DMS79 treated with DMSO at 0.1 percent for 48 hours (cell line): ENCODE results near the gene TSPEAR.
"Not testable (repeated sequence)": the region's sequence is repeated elsewhere in the genome, so short reads cannot be mapped to it uniquely, and the experiment has no call there.

Source experiments
- DNase-seq: peaks from one replicate; lab custom pipeline; 2025; lab: John Stamatoyannopoulos, UW

TSPEAR gene

DNA sequence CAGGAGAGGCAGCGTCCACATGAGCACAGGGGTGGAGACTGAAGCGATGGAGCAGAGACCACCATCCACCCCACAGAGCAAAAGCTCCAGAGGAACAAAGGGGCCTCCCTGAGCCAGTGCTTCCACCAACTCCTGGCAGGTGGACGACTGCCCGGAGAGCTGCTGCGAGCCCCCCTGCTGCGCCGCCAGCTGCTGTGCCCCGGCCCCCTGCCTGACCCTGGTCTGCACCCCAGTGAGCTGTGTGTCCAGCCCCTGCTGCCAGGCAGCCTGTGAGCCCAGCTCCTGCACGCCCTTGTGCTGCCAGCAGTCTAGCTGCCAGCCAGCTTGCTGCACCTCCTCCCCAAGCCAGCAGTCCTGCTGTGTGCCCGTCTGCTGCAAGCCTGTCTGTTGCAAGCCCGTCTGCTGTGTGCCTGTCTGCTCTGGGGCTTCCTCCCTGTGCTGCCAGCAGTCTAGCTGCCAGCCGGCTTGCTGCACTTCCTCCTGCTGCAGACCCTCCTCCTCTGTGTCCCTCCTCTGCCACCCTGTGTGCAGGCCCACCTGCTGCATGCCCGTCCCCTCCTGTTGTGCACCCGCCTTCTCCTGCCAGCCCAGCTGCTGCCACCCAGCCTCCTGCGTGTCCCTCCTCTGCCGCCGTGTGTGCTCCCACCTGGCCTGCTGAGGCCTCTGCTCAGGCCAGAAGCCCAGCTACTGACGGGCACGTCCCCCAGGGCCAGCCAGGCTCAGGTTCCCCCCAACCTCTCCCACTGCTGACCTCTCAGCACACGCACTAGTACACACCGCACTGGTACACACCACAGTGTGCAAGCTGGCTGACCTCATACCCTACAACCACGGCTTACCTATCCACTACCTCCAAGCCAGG lies 9.0 kb downstream of the TSPEAR start:
- no peak for DNase-seq

DNA sequence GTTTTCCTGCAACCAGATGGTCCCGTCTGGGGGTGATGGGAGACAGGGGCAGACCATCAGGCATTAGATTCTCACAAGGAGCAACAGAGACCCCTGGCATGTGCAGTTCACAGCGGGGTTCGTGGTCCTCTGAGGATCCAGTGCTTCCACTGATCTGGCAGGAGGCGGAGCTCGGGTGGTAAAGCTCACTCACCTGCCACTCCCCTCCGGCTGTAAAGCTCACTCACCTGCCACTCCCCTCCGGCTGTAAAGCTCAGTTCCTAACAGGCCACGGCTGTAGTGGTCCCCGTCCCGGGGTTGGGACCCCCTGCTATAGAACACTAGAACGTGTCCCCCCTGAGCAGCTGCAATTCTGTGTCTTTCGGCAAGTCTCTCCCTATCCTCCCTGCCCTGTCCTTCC lies 9.8 kb downstream of the TSPEAR start:
- DNase-seq = no peak

DNA sequence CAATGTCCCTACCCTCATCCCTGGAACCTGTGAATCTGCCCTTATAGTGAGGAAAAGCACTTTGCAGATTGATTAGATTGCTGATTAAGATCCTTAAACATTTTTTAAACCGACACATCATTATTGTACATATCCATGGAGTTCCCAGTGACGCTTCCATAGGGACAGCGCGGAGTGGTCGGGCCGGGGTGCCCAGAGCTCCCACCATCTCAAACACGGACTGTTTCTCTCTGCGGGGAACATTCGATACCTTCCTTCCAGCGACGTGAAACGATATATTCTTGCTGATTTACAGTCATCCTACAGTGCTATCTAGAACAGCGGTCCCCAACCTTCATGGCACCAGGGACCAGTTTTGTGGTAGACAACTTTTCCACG lies 10.4 kb downstream of the TSPEAR start:
- DNase-seq = no peak

DNA sequence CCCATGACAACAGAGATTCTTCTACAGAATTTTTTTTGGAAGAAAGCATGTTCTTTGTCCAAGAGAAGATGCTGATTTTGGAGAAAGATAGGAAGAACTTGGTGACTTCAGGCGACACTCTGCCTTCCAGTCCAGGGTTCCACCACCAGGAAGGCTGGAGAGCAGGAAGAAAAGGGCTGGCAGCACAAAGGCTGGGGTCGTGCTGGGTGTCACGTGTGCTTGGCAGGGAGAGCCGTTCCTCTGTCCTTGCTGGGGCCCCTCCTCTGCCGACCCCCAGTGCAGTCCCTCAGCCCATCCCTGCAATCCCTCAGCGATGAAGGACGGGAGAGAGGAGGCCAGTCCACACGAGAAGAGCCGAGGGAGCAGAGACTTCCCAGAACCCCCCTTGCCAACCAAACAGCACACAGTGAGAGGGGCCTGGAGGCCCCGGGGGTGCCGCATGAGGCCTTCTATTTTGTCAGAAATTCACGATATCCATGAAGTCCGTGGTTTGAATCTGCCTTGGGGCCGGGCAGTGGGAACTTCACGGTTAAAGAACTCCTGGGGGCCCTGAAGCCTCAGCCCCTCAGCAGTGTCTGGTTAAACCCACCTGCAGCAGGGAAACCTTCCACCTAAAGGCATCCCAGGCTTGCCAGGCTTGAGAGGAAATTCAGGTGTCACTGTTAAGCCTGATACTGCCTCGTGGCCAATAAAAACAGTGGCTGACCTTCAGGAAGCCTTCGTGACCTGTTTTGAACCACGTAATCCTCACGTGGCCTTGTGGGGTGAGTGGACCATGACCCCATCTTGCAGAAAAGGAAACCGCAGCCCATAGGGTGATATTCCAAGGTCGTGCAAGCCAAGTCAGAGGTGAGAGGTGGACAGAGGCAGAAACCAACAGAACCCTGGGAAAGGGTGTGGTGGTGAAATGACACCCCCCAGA lies 11.0 kb downstream of the TSPEAR start:
- DNase-seq = no peak

DNA sequence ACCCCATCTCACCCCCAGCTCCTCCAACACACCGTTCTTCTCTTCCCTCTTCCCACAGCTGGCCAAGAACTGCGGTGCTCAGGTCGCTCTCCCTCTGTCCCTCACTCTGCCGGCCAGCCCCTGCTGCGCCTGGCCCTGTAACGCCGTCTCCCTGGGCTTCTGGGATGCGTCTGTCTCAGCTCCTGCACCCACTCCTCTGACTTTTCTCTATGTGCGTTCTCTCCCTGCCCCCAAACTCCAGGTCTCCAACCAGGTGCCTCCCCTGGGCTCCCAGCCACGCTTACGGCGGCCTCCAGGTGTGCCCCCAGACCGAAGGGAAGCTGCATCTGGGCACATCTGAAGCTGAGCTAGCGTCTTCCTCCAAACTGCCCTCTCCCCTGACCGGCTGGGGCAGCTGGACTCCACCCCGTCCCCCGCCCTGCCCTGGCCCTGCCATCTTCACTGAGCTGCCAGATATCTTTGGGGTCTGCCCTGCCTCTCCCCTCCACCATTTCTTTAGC lies 11.8 kb downstream of the TSPEAR start:
- no peak for DNase-seq

DNA sequence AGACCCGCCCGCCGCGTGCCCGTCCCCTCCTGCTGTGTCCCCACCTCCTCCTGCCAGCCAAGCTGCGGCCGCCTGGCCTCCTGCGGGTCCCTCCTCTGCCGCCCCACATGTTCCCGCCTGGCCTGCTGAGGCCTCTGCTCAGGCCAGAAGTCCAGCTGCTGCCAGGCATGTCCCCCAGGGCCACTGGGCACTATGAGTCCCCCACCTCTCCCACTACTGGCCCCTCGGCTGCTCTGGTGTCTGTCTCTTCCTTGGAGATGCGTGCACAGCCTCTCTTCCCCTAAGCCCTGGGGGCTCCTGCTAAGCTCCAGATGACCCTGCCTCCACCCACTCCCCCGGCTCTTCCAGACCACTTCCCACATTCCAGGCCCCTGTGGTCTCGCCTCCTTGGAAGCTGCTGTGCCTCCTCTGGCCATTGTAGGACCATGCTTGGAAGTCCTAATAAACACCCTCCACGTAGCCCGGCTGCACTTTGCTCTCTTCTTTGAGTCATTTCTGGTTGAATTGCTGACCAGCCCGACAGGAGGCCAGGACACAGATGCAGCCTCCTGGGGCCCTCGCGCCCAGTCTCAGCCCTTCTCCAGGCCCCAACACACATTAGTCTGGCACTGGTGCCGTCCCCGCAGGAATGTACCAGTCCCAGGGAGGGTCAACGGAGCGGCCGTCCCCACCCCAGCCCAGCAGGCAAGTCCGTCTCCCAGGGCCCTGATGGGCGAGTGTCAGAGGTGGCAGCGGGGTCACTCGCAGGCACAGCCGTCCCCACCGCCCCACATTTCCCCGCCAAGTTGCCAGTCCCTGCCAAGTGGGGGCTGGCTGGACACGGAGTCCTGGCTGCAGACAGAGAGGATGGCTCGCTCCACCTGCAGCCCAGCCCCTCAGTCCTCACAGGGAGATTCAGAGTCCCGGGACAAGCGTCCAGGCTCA lies 13.3 kb downstream of the TSPEAR start:
- no peak for DNase-seq

DNA sequence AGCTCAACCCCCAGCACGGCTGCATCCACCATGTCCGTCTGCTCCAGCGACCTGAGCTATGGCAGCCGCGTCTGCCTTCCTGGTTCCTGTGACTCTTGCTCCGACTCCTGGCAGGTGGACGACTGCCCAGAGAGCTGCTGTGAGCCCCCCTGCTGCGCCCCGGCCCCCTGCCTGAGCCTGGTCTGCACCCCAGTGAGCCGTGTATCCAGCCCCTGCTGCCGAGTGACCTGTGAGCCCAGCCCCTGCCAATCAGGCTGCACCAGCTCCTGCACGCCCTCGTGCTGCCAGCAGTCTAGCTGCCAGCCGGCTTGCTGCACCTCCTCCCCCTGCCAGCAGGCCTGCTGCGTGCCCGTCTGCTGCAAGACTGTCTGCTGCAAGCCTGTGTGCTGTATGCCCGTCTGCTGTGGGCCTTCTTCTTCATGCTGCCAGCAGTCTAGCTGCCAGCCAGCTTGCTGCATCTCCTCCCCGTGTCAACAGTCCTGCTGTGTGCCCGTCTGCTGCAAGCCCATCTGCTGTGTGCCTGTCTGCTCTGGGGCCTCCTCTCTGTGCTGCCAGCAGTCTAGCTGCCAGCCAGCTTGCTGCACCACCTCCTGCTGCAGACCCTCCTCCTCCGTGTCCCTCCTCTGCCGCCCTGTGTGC lies 14.1 kb downstream of the TSPEAR start, which contains the start of gene KRTAP10-12:
TSS of gene KRTAP10-12 (plus strand) at position 1 of the 639 bp plus-strand sequence. CDS start at position 31, 30 bp downstream.
- not testable (repeated sequence) for DNase-seq

DNA sequence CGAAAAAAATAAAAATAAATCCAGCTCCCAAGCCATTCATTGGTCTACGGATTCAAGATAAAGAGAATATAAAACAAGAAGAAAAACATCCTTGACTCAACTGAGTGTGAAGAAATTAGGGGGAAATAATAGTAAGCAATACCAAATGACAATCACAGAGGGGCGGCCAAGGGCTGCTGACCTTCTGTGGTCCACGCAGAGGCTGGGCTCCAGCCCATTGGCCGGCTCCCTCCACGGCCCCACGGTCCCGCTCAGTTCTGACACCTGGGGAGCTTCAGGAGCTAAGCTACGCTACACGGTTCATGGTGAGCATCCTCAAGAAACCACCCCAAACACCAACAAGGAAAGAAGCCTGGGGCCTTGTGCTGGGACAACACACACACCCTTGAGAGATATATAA lies 14.8 kb downstream of the TSPEAR start:
- DNase-seq = no peak

DNA sequence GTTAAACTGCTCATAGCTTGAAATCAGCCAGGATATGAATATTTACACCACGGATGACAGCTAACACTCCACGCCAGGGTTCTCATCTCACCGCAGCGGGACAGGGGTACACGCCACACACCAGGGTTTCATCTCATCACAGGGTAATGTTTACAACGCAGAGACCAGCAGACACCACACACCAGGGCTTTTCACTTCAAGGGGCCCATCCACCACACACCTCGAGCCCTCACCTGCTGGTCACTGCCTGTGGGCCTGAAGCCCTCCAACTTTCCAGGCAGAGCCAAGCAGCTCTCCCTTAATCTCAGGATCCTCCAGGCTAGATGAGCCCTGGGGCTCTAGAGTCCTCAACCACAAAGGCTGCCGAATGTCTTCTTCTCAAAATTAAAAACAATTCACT lies 15.7 kb downstream of the TSPEAR start:
- no peak for DNase-seq

DNA sequence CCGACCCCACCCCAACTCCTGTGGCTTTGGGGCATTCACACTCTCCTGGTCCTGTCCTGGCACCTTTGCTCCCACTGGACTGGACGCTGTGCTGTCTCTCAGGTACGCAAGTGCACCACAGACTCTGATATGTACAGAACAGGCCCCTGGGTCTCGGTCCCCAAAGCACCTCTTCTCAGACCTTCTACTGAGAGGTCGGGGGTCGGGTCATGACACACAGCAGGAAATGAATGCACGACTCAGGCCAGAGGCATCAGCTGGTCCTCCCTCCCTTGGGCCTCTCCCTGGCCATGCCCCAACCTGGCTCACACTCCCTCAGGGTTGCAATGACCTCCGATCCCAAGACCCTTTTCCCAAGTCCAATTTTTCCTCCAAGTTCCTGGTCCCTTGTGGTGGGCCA lies 16.2 kb downstream of the TSPEAR start:
- DNase-seq = no peak

DNA sequence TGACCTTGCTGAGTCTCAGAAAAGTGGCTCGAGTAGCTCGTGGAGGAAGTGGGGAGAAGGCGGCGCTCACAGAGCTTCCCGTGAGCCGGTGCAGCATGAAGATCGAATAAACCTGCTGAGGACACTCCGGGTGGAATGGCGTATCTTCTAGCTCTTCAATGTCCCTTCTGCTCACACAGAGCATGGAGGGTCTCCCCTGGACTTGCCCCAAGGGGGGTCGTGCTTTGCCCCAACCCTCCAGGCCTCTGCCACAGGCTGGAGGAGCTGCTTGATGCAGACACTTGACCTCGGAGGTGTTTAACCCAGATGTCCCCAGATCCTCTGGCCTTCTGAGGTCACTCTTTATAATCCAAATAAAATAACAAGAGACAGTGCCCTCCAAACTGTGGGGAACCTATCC lies 16.6 kb downstream of the TSPEAR start:
- DNase-seq = no peak

DNA sequence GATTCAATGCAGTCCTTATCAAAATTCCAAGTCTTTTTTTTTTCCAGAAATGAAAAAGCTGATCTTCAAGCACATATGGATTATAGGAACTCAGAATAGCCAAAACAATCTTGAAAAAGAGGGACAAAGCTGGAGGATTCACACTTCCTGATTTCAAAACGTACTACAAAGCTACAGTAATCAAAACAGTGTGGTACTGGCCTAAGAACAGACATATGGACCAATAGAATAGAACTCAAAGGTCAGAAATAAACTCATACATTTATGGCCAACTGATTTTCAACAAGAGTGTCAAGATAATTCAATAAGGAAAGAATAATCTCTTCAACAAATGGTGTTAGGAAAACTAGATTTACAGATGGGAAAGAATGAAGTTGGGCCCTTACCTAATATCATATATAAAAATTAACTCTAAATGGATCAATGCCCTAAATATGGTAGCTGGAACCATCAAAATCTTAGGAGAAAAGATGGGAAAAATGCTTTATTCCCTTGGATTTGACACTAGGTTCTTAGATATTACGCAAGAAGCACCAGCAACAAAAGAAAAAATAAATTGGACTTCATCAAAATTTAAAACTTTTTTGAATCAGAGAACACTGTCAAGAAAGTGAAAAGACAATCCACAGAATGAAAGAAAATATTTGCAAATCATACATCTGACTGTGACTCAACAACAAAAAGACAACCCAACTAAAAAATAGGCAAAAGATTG lies 18.4 kb downstream of the TSPEAR start:
- no peak for DNase-seq

DNA sequence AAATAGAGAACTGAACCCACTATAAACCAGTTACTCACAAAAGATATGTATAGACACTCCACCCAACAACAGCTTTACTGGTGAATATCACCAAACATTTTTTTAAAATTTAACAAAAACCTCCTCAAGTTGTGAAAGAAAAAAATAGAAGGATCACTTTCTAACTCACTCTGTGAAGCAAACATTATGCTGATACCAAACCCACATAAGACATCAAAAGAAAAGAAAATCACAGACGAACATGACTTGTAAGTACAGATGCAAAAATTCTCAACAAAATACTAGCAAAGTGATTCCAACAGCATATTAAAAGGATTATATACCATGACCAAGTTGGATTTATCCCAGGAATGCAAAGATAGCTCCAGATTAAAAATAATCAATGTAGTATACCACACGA lies 19.7 kb downstream of the TSPEAR start:
- DNase-seq = no peak

DNA sequence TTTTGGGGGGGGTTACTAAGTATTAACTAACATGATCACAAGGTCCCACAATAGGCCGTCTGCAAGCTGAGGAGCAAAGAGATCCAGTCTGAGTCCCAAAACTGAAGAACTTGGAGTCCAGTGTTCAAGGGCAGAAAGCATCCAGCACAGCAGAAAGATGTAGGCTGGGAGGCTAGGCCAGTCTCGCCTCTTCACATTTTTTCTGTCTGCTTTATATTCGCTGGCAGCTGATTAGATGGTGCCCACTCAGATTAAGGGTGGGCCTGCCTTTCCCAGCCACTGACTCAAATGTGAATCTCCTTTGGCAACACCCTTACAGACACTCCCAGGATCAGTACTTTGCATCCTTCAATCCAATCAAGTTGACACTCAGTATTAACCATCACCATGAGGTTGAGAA lies 21.6 kb downstream of the TSPEAR start:
- DNase-seq = not testable (repeated sequence)

DNA sequence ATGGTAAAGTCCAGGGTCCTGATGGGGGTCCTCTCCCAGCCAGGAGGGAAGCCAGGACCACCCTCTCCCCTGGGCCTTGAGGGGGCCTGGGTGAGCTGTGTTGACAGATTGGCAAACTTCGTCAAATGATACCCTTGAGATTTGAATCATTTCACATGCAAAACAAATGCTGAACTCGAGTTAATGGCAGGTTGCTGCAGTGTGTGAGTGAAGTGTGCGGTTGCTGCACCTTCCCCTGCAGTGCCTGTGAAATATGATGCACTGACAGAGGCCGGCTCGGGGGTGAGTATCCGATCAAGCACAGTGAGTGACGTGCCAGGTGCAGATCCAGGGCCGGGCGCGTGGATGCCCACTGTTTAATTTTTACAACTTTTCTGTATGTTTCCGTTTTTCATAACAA lies 23.7 kb downstream of the TSPEAR start:
- peak; percentile 80 for DNase-seq

DNA sequence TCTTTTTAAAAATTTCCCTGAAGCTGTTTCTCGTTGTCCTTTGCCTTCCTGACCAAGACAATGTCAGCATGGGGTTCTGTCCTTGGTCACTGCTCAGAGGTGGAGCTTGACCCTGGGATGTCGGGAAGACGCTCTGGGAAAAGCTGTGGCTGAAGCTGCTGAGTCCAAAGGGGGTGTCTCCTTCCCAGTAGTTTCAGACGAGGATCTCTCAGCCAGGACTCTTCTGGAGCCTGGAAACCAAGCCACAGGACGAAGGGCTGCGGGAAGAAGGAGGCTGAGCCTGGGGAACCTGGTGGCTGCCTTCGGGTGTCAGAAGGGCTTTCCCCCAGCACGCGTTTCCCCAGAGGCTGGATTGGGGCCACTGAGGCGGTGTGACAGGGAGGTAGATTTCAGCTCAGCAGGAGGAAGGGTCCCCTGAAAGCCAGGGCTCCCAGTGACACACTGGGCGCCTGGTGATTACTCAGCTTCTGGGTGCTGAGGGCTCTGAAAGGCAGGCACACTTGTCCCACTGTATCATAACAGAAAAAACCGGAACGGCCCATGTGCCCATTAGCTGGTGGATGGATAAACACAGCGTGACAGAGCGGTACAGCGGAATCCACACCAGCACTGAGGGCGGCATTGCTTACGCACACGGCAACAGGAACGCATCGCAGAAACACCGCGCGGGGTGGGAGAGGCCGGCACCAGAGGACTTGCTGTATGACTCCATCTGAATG lies 24.4 kb downstream of the TSPEAR start:
- DNase-seq = peak; percentile 41

DNA sequence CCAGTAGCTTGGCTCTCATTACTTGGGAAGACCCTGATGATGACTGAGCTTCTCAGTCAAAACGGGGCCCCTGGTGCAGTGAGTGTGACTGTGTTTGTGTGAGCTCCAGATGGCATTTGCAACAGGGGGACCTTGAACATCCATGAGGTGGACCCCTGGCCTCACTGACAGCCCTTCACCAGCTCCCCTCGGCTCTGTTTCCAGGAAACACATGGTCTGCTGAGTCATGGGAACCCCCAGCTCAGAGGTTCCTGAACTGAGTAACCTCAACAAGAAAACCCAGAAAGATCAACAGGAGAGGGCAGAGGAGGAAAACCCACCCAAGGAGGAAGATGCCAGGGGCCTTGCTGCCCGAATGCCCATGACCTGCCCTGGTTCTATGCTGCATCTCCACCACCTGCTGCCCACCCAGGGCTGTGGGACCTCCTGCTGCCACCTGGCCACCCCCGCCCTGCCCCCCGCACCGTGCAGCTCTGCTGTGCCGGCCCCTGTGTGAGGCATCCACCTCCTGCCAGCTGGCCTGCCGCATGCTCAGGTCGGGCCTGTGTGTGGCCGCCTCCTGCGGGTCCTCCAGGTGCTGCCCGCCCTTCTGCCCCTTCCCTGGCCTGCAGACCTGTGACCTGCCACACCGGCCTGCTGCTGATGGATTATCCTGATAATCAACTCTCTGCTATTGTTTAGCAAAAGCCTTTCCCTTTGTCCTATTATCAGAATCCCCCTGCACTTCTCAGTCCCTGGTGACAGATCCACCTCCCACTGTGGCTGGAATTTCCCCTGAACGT lies 25.2 kb downstream of the TSPEAR start:
- DNase-seq = no peak

DNA sequence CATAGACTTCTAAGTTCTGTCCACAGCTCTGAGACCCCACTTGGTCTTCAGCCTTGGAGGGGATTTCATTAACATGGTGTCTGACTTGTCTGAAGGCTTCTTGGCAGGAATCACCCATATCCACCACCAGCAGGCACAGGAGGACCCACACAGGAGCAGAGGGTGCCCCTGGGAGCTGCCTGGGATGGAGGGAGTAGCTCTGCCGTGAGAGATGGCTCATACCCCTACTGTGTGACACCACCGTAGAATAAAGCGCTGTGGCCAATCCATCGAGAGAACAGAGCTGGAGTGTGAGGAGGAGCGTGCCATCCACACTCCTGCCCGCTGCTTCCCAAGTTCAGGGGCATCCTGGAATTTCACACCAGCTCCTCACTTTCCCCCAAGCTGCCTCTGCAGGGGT lies 26.3 kb downstream of the TSPEAR start:
- DNase-seq = not testable (repeated sequence)

DNA sequence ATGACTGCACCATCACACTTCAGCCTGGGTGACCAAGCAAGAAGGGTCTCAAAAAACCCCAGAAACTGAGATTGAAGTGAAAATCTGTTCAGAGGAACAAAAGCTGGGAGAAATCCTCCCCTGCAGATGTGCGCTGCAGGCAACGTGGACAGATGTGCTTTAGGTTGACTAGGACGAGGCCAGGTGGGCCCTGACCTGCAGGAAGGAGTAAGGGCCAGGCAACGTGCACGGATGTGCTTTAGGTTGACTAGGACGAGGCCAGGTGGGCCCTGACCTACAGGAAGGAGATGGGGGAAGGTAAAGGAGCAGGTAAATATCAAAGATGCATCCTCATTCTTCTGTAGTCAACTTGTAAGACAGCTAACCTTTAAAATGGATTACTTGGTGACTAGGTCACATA lies 26.9 kb downstream of the TSPEAR start:
- no peak for DNase-seq
